ENCODE data around the gene OR2T6.
"Not testable (repeated sequence)": the region's sequence is repeated elsewhere in the genome, so short reads cannot be mapped to it uniquely, and the experiment has no call there.

OR2T6 gene

DNA sequence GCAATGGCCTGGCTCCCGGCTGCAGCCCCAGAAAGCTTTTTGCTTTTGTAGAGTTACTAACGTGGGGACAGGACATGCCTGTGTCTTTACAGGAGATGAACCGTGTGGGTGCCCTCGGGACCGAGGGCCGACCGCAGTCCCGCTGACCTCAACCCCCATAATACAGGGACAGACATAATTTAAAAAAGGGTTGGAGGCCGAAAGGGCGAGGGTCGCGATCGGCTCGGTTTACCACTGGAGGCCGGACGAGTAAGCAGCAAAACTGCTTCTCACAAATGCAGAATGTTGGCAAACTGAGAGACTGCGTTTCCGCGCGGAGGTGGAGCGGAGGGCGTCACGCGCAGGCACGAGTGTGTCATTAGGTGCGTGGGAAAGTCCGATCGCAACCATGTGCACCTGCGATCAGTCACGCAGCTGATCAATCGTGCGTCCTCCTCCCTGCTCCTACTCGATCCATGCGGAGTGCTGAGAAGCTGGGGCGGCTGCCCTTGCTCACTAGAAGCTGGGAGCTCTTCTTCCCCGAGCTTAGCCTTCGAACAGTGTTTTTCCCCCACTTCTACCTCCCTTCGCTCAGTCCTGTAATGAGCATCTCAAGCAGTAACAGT lies 58.4 kb downstream of the OR2T6 start:
- DNase-seq (ENCODE audit: low spot score): not testable (repeated sequence)

DNA sequence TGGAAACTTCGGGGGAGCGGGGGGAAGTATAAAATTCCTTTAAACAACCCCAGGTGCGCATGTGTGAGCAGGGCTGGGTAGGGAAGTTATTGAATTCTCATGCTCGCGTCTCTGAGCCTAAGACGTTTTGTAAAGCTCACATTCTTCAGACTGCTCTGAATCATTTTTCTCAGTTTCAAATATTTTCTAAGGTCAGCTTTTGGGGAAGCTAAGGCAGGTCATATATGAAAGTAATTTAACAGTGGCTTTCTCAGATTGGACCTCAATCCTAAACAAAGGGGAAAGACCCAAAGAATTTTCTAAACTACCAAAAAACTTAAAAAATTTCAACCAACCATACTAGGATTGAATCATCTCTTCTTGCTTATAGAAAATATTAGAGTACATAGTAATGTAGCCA lies 59.4 kb downstream of the OR2T6 start:
- DNase-seq (ENCODE audit: low spot score): not testable (repeated sequence)

DNA sequence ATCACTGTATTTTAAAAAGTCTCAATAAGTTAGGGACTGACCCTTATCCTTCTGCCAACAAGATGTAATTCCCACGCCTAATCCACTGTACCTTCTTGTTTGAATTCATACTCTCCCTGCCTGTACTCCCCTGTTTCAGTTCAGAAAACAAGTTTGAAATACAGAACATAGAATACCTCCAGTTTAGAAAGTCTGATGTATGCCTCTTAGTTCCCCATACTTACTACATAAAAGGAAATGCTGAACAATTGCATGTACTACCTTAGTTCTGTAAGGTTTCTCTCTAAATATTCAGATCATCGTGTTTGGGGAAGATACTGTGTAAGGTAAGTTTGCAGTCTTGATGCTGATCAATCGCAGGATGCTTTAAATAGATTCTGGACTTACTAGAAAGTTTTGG lies 60.8 kb downstream of the OR2T6 start:
- not testable (repeated sequence) for DNase-seq (ENCODE audit: low spot score)

DNA sequence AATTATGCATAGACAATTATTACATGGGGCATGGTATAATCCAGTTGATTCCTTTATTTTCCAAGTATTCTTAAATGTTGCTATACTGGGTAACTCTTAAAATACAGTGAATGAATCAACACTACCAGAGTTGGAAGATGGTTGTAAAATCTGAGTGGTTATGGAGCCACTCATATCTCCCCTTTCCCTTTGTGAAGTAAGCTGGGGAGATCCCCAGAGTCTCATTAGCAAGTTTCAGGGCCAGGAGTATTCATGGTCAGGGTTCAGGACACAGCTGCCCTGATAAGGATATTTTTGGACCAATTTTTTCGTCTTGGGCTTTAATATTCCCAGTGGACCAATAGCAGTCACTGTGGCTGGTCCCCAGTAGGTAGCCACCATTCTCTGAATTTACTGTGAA lies 63.1 kb downstream of the OR2T6 start:
- DNase-seq (ENCODE audit: low spot score): not testable (repeated sequence)

DNA sequence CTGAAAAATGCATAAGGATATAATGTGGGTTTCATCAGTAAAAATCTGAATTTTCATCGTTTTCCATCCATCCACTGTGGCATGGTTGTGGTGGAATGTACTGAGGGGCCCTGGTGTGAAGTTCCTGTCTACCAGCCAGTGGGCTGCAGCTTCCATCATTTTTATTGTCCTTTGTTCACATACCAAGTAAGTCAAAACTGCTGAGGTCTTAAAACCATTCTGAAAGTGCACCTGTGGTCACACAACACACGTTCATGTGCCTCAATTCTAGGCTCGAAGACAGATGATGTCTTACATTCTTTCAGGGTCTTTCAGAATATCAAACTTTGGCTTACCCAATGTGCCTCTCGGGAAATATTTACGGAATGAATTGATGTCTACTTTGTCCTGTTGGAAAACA lies 63.7 kb downstream of the OR2T6 start:
- not testable (repeated sequence) for DNase-seq (ENCODE audit: low spot score)

Data from RKO (cell line).